Breast epithelium (tissue), 4 donors: ENCODE measurements around the gene SMIM1. TPM values are rescaled to one million over a fixed set of nuclear protein-coding genes. Genes with fewer than 3 reads are reported as not detected.
A peak's percentile ranks its signal among the peaks of the same experiment; 100 is the strongest.
"Not testable (repeated sequence)": the region's sequence is repeated elsewhere in the genome, so short reads cannot be mapped to it uniquely, and the experiment has no call there.

Experiments used
- DNase-seq, 2 donors: peaks; one replicate each; pipeline ENCODE4 v3.0.0-alpha.2; 2019; ENCODE audit warnings: low spot score in 2 of 2
- H3K27ac ChIP-seq, 2 donors: fragments of 200-600 bp; sonication (generic) in 1 of 2; one replicate each; pipeline ENCODE4 v1.5.1; 2016 to 2019; ENCODE audit warnings: mild to moderate bottlenecking in 1 of 2
- H3K27me3 ChIP-seq, 2 donors: fragments of 200-600 bp; sonication (generic) in 1 of 2; one replicate each; pipeline versions ENCODE4 v1.5.1 to v1.6.0; 2017 to 2019; ENCODE audit warnings: control low read depth in 1 of 2, mild to moderate bottlenecking in 1 of 2
- H3K36me3 ChIP-seq: fragments of 200-600 bp; one replicate; pipeline ENCODE4 v1.5.1; 2019
- H3K4me1 ChIP-seq, 2 donors: fragments of 200-600 bp; sonication (generic); one replicate each; pipeline ENCODE4 v1.5.1; 2016 to 2019; ENCODE audit warnings: control low read depth in 1 of 2
- H3K4me3 ChIP-seq, 3 donors: fragments of 200-600 bp; sonication (generic); 1 replicate in 2 of 3; 2 replicates in 1 of 3; pipeline ENCODE4 v1.5.1; 2016 to 2019; ENCODE audit warnings: mild to moderate bottlenecking in 3 of 3, moderate library complexity in 2 of 3
- H3K9me3 ChIP-seq, 2 donors: fragments of 200-600 bp; sonication (generic) in 1 of 2; one replicate each; pipeline ENCODE4 v1.5.1; 2016 to 2019; ENCODE audit warnings: control low read depth in 1 of 2
- CTCF ChIP-seq, 3 donors: fragments of 450-650 bp; IDR thresholded peaks; one replicate each; pipeline ENCODE4 v1.5.1; 2016 to 2017; ENCODE audit warnings: antibody characterized with exemption in 3 of 3, mild to moderate bottlenecking in 3 of 3, moderate library complexity in 3 of 3
- POLR2A ChIP-seq: fragments of 450-650 bp; IDR thresholded peaks from one replicate; pipeline ENCODE4 v1.6.1; 2016; ENCODE audit warnings: antibody characterized with exemption, mild to moderate bottlenecking, moderate library complexity
- POLR2AphosphoS5 ChIP-seq, 3 donors: sonication (generic); formaldehyde crosslinking; IDR thresholded peaks; one replicate each; pipeline ENCODE4 v1.6.1; 2017; ENCODE audit warnings: antibody characterized with exemption in 3 of 3
- intact Hi-C: fragments of 100-400 bp; cut with DNase I; formaldehyde crosslinking; loops from one replicate; pipeline ENCODE4 v1.15.1; 2023; ENCODE audit warnings: low total_unique reads
- total RNA-seq, 3 donors: library from RNA; depleted of rRNA; stranded (reverse); fragments of >200 nt; gene quantifications; one replicate each; pipeline ENCODE4 v1.1.0, GENCODE V29; 2016

Gene SMIM1
- total RNA-seq, 3 donors from 2014 or later, result 1.3 to 4.7 (median 4.6) TPM

- Histone ChIP-seq H3K36me3 (peaks cover 8% of the 10 kb centered on the region), H3K4me1 (no peaks in the 10 kb centered on the region), H3K9me3 (no peaks in the 10 kb centered on the region), H3K27me3 (no peaks in the 10 kb centered on the region), H3K27ac (peak overlapping the region; percentile 64 to 78), H3K4me3 (peak overlapping the region; percentile 82 to 89 (median 86))
- no peak for TF ChIP-seq POLR2A
- no peak for TF ChIP-seq POLR2AphosphoS5 (IDR thresholded peaks at IDR 0.05)
- TF ChIP-seq CTCF (IDR thresholded peaks at IDR 0.05), result no peak
- intact Hi-C loops, result no loop called here
- no peak for DNase-seq
Observed at GRCh38 chr1:3746389-3746829, 26.1 kb upstream of the SMIM1 start.

GRCh38 chr1:3746830-3747521 is 25.6 kb upstream of the SMIM1 start:
- H3K4me1 ChIP-seq, result no peaks in the 10 kb centered on the region
- peaks cover 5% of the 10 kb centered on the region for H3K36me3 ChIP-seq
- peak overlapping the region; percentile 82 to 89 (median 86) for H3K4me3 ChIP-seq
- peak; percentile 78 to 88 for DNase-seq
- peak overlapping the region; percentile 64 to 78 for H3K27ac ChIP-seq
- H3K9me3 ChIP-seq, result no peaks in the 10 kb centered on the region
- no peaks in the 10 kb centered on the region for H3K27me3 ChIP-seq
- TF ChIP-seq POLR2AphosphoS5 (IDR thresholded peaks at IDR 0.05) (peak in 1 of 3 donors; percentile 12), CTCF (IDR thresholded peaks at IDR 0.05) (no peak), POLR2A (no peak)
- intact Hi-C loops, result no loop called here

GRCh38 chr1:3747522-3747848 is 25.1 kb upstream of the SMIM1 start:
- DNase-seq, result no peak
- no peak for TF ChIP-seq POLR2AphosphoS5 (IDR thresholded peaks at IDR 0.05)
- no peak for TF ChIP-seq POLR2A
- no peak for TF ChIP-seq CTCF (IDR thresholded peaks at IDR 0.05)
- intact Hi-C loops, result no loop called here
- Histone ChIP-seq H3K27ac (peak overlapping the region in 1 of 2 donors; percentile 64), H3K9me3 (no peaks in the 10 kb centered on the region), H3K27me3 (peaks cover 0 to 4% of the 10 kb centered on the region in 2 donors), H3K36me3 (no peaks in the 10 kb centered on the region), H3K4me1 (no peaks in the 10 kb centered on the region), H3K4me3 (peak overlapping the region; percentile 82 to 89 (median 86))

- Histone ChIP-seq H3K4me1 (no peaks in the 10 kb centered on the region), H3K4me3 (peak overlapping the region in 2 of 3 donors; percentile 82 to 86), H3K27ac (no peak overlapping the region), H3K36me3 (no peaks in the 10 kb centered on the region), H3K9me3 (no peaks in the 10 kb centered on the region), H3K27me3 (peaks cover 0 to 7% of the 10 kb centered on the region in 2 donors)
- TF ChIP-seq POLR2AphosphoS5 (IDR thresholded peaks at IDR 0.05), result no peak
- TF ChIP-seq POLR2A, result no peak
- TF ChIP-seq CTCF (IDR thresholded peaks at IDR 0.05), result no peak
- no peak for DNase-seq
- intact Hi-C loops, result no loop called here
Observed at GRCh38 chr1:3747903-3748302, 24.6 kb upstream of the SMIM1 start.

GRCh38 chr1:3748316-3748900 is 24.1 kb upstream of the SMIM1 start:
- H3K36me3 ChIP-seq, DNase-seq, H3K27ac ChIP-seq, H3K4me1 ChIP-seq, H3K9me3 ChIP-seq, H3K27me3 ChIP-seq, intact Hi-C loops, H3K4me3 ChIP-seq: not testable (repeated sequence)
